Gastrocnemius medialis (tissue), 4 donors: ENCODE measurements around the gene MS4A10.

Source experiments
- CTCF ChIP-seq, 5 experiments: fragments of 450-650 bp in 3 of 5; fragments of 200-600 bp in 2 of 5; sonication (generic) in 2 of 5; IDR thresholded peaks in 4 of 5; conservative IDR thresholded peaks in 1 of 5; 1 replicate in 4 of 5; 2 replicates in 1 of 5; pipeline ENCODE4 v1.5.1; 2016 to 2019; ENCODE audit warnings: antibody characterized with exemption in 5 of 5, mild to moderate bottlenecking in 3 of 5, moderate library complexity in 3 of 5
- POLR2A ChIP-seq, 2 donors: fragments of 450-650 bp; IDR thresholded peaks; one replicate each; pipeline ENCODE4 v1.6.1; 2017; ENCODE audit warnings: antibody characterized with exemption in 2 of 2, mild to moderate bottlenecking in 2 of 2, moderate library complexity in 2 of 2

- TF ChIP-seq POLR2A (IDR thresholded peaks at IDR 0.05) (no peak), CTCF (IDR thresholded peaks at IDR 0.05 in 4 of 5, conservative IDR thresholded peaks at IDR 0.05 in 1 of 5) (no peak)
These were observed 16.1 kb downstream of the MS4A10 start for GRCh38 chr11:60801194-60801593.
